COLO668 (cell line): ENCODE data around the gene ADPRS.
A peak's percentile ranks its signal among the peaks of the same experiment; 100 is the strongest.

ENCODE experiments used
- DNase-seq: peaks from one replicate; lab custom pipeline; 2025; ENCODE audit not compliant: unreplicated experiment; lab: John Stamatoyannopoulos, UW

The ADPRS gene

DNA sequence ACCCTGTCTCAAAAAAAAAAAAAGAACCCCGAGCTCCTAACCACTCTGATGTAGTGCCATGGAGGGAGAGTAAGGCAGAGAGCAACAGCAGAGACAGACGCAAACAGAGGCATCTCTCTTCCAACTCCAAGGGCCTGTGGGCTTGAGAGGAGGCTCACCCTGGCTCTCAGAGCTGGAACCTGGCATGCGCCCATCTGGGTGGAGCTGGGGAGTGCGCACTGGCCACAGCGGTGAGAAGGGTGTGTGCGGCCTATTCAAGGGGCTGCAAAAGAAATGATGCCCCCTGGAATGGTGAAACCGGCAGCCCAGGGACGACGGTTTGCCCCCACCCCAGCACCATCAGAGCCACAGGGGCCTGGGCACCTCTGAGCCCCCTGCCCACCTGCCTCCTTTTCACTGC, 18.7 kb downstream of the ADPRS start:
- DNase-seq, result no peak

DNA sequence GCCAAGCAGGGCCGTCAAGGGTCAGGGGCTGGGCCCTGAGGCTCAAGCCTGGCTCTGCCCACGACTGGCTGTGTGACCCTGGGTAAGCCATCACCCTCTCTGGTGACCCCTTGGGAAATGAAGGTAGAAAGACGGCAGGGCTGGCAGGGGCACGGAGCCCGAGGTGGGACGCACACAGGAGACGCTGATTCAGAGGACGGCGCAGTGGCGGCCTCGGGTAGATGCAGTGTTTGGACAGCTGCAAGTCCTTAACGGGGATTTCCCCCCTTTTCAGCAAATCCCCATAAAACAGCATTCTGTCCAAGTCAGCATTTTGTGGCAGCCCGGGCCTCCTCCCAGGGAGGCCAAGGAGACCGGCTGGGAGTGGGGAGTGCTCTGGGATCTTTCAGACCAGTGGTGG, 19.6 kb downstream of the ADPRS start:
- peak; percentile 59 for DNase-seq

DNA sequence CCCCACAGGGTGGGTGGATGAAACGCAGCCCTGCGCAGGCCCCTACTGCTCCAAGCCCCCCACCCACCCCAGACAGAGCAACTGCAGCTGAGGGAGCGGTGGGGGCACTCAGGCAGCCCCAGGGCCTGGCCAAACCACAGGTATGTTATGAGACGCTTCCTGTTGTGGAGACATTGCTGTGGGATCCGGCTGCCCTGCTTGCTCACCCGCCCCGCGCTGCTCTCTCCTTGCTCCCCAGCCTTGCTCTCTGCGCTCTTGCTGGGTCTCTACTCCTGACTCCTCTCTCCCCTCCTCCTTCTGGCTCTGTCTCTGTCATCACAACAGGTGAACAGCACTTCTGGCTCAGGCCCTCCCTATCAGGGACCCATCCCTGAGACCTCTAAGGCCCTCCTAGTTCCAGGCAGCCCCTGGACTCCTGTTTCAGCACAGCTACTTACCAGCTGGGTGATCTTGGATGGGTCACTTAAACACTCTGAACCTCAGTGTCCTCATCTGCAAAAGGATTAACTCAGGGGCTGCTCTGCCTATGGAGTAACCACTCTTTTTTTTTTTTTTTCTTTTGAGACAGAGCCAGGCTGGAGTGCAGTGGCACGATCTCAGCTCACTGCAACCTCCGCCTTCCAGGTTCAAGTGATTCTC, 20.5 kb downstream of the ADPRS start:
- DNase-seq, result peak; percentile 36

DNA sequence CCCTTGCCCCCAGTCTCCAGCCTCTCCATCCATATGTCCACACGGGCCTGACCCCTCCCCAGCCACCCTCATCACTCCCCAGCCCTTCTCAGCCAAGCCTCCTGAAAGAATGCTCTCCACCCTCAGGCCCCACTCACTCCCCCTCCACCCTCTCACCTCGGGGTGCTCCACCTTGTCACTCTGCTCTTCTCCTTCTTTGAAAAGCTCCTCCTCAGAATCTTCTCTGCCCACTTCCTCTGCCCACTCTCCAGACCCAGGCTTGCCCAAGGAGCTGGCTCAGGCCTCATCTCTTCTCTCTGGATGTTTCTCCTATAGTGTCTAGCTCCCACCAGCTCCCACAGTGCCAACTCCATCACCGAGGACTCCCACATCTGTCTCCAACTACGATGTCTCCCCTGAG, 22.5 kb downstream of the ADPRS start:
- DNase-seq, result no peak

DNA sequence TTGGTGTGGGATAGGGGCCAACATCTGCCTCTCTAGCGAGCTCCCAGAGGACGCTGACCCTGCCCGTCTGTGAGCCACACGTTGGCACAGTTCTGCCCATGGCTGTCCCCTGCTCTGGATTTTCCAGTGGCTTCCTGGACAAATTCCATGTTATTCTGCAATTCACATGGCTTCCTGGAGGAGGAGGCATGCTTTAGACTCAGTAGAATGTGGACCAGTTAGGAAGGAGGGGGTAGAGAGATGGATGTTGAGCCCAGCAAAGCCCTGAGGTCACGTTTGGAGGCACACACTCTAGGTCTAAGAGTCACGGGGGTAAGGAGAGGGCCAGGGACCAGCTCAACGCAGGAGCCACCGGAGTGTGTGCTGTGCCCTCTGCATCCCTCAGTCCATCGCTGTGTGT, 24.1 kb downstream of the ADPRS start:
- DNase-seq, result no peak

DNA sequence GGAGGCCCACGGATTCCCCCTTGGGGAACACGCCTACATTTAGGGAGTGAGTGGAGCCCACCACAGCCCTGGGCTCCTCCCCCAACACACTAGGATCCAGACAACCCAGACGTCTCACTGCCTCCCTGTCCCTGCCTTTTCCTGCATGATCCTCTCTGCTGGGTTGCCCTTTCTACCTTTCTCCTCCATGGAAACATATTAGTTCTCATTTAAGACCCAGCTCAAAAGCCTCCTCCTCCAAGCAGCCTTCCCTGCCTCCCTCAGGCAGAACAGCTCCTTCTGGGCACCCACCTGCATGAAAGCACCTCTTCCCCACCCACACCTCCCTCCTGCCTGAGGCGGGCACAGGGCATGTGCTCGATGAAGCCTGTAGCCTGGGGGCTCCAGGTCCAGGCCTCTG, 25.7 kb downstream of the ADPRS start:
- DNase-seq, result no peak

DNA sequence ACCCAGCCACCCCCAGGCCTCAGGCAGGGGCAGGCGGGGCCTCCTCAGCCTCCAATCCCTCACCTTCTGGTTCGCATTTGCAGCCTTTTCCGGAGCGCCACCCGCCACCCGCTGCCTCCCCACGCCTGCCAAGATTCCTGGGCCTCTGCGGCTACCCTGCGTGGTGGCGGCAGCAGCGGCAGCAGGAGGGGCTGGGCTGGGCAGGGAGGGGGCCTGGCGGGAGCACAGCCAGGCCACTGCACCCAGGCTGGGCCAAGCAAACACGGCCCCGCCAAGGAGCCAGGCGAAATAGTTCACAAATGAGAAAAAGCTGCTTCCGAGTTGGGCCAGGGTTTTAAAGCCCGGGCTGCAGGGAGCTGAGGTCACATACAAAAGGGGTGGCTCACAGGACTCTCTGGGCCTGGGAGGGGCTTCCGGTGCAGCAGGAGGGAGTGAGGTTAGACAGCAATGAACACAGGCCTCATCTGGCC, 26.5 kb downstream of the ADPRS start:
- DNase-seq, result no peak

DNA sequence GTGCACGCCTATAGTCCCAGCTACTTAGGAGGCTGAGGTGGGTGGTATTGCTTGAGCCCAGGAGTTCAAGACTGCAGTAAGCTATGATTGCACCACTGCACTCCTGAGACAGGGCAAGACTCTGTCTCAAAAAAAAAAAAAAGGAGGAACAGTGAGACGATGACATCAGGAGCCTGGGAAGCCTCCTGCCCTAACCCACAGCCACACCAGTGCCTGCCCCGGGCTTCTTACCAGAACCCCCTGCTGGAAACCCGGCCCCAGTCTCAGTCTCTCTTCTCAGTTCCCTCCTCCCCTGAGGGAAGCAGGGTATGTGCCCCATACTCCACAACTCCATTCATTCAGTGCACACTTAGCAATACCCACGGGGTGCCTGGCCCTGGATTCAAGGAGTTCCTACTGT, 27.2 kb downstream of the ADPRS start:
- no peak for DNase-seq

DNA sequence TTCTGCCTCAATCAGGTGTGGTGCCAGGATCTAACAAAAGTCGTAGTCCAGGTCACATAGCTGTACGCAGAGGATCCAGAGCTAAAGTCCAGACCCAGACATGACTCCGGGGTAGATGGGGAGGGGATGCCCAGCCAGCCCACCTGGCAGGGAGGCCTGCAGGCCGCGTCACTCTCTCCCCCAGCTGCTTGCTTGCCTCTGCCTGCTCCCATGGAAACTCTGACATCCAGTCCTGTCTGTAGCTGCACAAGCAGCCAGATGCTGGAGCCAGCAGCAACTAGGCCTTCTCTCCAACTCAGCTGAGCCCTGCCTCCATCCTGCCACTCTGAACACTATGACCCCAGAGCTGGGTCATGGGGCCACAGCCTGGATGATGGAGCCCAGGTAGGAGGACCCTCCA, 28.2 kb downstream of the ADPRS start:
- DNase-seq, result no peak

DNA sequence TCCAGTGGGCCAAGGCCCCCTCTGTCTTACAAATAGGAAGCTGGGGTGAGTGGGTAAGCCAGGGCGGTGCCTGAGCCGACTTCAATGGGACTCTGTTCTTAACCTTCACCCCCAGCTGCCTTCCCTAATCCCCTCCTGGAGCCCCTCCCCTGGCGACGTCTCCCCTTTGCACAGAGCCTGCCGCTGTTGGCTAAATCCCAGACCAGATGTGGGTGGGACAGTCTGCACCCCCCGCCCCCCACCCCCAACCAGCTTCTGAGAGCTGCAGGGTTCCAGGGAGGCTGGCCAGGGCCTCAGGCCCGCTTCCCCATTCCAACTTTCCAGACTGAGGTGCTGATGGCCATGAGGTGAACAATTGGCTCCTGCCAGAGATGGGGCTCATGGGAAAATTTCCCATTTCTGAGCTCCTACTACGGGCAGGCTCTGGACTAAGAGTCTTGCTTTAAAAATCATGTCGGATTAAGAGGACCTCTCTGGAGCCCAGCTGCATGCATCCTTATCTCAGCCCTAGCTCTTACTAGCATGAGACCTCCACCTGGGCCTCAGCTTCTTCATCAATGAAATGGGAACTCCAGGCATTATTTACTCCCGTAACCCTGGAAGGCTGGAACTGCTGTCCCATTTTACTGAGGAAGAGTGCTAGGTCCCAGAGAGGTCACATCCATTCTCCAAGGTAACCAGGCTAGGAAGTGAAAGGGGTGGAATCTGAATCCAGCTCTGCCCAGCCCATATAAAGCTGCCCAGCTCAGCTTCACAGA, 29.9 kb downstream of the ADPRS start:
- no peak for DNase-seq

DNA sequence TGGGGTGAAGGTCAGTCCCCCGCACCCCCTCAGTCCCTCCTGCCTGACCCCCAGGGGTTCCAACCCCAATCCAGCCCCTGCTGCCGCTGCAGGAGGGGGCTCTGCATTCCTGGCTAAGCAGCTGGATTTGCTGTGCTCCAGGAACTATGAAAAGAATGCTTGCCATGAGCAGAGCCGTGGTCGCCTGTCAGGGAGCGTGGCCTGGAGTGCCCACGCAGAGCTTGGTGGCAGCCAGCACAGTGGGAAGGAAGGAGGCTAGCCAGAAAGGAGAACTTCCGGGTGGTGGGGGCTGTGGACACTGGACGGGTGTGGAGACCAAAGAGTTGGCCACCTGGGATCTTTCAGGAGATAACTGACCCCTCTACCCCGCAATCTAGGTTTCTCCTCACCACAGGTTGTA, 30.8 kb downstream of the ADPRS start:
- no peak for DNase-seq

DNA sequence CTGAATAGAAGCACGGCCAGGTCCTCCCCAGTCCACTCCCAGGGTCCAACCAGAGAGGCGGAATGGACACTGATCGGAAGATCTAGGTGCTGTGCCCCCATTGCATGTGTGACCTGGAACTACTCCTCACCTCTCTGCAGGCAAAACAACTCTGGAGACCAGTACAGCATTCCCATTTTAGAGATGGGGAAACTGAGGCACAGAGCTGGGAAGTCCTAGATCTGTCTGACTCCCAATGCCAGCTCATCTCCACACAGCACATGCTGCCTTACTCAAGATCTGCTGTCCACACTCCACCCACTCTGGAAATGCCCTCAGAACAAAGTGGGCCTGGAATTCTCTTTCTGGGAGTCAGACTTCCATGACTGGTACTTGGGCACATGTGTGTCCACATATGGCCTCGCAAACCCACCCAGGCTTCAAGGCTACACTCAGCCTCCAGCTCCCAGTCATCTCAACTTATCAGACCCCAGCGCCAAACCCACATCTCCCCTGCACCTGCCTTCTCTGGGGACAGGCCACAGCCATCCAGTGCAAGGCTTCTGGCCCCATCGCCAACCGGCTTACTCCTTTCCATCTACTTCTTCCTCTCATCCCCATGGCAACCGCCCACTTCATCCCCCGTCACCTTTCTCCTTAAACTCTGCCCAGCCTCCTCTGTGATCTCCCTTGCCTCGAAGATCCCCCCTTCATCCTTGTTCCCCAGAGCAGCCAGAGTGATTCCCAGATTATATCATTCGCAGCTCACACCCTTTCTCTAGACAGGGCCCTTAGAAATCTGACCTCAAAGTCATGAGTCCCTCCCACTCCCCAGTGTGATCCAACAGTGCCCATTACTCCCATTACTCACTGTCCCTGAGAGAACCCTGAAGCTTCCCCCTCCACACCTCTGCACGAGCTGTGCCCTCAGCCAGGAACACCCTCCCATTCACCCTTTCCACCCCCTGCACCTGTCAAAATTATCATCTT, 33.7 kb downstream of the ADPRS start:
- no peak for DNase-seq

DNA sequence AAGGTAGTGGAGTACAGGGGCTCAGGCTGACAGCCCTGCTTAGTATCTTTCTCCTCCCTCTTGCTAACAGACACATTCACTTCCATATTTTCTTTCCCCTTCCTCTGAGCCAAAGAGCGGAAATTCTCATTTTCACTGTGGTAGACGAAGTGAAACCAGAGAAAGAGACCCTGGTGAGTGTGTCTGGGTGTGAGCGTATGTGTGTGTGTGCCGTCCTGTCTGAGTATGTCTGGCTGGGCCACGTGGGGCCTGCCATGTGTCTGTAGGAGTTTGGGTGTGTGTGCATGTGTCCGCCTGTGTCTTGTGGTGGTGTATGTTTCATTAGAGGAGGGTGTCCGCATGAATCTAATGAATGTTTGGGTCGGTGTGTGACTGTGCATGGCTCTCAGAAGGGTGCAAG, 34.7 kb downstream of the ADPRS start:
- DNase-seq, result no peak

DNA sequence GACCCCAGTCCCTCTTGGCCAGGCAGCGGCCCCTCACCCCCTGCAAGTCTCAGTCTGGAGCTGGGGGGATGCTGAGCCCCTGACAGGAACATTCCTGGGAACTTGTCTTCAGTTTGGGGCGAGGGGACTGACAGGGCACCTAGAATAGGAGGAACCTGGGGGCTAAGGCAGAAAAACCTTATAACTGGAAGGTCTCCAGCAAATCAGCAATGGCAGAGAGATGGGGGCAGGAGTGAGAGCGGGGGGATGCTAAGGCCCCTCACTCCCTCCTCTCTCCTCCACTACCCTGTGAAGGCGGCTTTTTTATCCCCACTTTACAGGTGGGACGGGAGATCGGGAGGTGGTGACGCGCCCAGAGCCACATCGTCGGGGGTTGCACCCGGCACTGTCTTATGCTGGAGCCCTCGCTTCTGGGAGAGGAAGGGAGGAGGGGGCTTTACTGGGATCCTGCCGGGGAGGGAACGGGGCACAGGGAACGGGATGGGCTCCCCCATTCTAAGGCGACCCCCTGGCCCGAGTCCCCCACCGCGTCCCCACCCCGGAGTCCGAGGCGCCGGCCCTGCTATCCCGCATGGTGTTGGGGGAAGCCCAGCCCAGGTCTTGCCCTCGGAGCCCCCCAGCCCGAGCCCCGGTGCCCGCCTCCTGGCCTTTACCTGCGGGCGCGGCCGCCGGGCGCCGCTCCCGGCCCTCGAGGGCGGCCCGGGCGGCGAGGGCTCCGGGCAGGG, 35.9 kb downstream of the ADPRS start:
- DNase-seq, result no peak

DNA sequence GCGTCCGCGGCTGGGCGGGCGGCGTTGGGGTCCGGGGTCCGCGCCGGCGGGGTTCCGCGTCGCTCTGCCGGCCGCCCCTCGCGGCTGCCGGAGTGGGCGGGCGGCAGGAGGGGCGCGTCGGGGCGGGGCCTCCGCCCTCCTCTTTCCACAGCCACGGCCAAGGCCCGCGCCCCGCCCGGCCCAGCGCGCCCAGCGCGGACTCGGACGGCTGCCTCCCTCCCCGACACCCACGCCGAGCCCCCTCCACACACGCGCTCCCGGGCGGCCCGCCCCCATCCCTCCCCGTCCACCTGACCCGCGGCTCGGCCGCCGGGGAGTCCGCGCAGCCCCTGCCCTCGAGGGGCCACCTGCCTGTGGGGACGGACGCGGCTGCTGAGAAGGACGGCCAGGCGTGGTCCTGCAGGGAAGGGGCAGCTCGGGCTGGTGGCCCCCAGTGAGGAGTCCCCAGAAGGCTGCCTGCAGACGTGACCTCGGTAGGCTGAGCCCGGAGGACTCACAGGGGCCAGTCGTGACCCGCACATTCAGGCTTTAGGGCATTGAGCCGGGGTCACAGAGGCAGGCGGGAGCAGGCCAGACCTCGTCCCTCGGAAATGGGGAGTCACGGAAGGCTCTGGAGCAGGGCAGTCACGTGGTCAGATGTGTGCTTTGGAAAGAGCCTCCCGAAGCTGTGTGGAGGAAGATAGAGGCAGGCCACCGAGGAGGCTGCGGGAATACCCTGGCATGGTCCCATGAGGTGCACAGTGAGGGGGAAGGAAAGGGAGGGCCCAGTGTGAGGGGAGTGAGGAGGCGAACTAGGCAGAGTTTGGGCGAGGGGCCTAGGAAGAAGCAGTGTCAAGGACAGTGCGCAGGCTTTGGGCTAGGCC, 36.7 kb downstream of the ADPRS start, which contains the start of gene COL8A2:
Gene COL8A2 (minus strand): TSS at position 94 of the 863 bp plus-strand sequence. CDS start 24,980 bp downstream, outside the sequence.
- DNase-seq, result no peak

DNA sequence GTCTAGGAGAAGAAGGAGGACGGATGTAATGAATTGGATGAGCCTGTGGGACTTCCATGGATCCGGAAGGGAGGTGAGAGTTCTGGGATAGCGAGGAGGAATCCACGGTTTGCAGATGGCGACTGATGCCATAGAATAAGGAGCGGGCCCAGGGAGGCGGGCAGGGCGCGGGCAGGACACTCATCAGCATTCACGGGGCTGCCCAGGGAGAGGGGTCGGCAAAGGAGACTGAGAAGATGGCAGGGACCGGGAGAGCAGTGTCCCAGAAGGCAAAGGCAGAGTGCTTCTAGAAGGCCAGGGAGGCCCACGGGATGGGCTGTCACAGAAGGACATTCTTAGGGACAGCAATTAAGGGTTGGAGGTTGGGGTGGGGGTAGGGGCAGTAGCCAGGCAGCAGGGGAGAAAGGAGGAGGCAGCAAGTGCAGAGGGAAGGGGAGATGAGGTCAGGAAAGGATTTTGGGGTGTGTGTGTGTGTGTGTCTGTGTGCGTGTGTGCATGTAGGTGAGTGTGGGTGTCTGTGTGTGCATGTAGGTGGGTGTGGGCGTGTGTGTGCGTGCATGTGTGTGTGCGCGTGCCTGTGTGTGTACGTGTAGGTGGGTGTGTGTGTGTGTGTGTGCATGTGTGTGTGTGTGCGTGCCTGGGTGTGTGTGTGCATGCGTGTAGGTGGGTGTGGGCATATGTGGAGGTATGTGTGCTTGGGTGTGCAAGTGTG, 37.5 kb downstream of the ADPRS start:
- DNase-seq, result no peak

DNA sequence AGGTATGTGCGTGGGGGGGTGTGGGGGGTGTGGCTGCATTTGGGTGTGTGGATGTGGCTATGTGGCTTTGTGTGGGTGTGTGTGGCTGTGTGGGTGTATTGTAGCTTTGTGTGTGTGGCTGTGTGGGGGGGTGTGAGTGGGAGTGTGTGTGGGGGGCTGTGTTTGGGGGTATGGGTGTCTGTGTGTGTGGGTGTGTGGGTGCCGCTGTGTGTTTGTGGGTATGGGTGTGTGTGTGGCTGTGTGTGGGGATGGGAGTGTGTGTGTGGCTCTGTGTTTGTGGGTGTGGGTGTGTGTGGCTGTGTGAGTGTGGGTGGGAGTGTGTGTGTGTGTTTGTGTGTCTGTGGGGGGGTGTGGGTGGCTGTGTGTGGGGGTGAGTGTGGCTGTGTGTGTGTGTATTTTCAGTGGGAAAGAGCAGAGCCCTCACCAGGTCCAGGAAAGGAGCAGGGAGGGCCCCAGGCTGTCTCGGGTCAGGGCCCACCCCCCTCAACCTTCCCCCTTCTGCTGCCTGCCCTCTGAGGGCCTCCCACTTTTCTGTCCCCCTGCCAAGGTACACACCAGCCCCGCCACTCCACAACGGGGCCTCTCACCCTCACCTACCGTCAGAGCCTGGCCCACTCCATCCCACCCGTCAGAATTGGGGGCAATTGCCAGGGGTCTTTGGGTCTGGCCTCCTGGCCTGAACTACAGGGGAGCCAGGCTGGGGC, 38.3 kb downstream of the ADPRS start:
- DNase-seq, result no peak

DNA sequence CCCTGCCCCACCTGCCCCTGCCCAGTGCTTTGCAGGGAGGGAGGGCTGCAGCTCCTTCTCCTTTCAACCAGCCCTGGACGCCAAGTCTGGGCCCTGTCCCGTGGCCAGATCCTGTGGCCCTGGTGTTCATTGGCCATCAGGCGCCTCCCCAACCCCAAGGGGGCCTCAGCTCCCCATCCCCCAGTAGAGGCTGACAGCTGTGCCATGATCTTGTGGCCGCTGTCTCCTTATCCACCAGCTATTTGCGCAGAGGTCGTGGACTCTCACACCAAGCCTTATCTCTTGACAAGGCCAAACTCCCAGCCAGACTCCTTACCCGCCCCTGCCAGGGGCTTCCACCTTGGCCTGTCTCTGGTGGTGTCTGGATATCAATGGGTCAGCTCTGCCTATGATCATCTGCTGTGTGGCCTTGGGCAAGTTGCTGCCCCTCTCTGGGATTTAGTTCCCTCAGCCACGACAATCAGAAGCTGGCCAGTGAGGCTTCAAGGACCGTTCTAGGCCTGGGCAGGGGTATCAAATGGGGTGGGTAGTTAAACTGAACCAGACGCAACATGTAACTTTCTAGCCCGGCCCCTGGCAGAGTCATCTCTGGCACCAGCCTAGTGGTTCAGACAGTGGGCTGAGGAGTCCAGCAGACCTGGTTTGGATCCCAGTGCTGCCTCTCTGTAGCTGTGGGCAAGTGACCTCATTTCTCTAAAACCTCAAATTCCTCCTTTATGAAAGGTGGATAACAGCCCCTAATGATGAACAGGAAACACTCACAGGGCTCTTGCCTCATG, 39.6 kb downstream of the ADPRS start:
- DNase-seq, result no peak
